ENCODE data around the gene ADAMTSL1. TPM values are rescaled to one million over a fixed set of nuclear protein-coding genes. Genes with fewer than 3 reads are reported as not detected.

The ADAMTSL1 gene
- total RNA-seq, 1 experiment from 2014 or later: not detected

DNA sequence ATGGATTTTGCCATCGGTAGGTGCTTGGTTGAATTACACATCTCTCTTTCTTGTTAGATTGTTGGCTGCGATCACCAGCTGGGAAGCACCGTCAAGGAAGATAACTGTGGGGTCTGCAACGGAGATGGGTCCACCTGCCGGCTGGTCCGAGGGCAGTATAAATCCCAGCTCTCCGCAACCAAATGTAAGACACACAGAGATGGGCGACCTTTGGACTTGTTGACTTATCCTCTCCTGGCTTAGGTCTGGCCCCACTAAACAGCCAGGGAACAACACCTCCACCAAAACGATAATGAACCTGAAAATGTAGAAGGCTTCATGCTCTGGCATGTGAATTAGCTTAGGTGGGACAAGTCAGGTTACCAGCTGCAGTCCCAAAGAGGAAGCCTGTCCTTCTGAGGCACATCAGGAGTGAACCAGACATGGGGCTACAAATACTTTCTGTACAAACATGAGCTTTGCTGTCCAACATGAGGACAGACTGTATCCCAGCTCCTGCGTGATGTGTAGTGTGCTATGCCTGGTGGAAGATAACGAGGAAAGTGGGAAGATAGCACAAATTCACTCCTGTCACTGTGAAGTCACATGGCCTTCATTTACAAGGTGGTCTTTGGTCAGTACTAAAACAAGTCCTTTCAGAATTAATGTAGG lies 148.4 kb downstream of the ADAMTSL1 start:
- no TSS peak for BruUV-seq (replicated peaks)
- no peak overlapping the region for H3K4me3 Mint-ChIP-seq (ENCODE audit: low read depth, unreplicated experiment)
- H3K9me3 Mint-ChIP-seq (ENCODE audit: low read depth, unreplicated experiment): no peaks in the 10 kb centered on the region
- intact Hi-C loops (cut with micrococcal nuclease; ENCODE audit: unreplicated experiment): no loop called here
- no peak for DNase-seq
- no peaks in the 10 kb centered on the region for H3K4me1 Mint-ChIP-seq (ENCODE audit: low read depth, unreplicated experiment)
- H3K27ac Mint-ChIP-seq (ENCODE audit: unreplicated experiment): no peak overlapping the region
- H3K27me3 Mint-ChIP-seq (ENCODE audit: unreplicated experiment): peaks cover 22% of the 10 kb centered on the region
- no peak for TF ChIP-seq CTCF (IDR thresholded peaks at IDR 0.05; ENCODE audit: unreplicated experiment)
- CTCF ChIA-PET: no interaction called here
- no peaks in the 10 kb centered on the region for H3K36me3 Mint-ChIP-seq (ENCODE audit: insufficient read depth, unreplicated experiment)

- no peak overlapping the region for H3K4me3 Mint-ChIP-seq (ENCODE audit: low read depth, unreplicated experiment)
- TF ChIP-seq CTCF (IDR thresholded peaks at IDR 0.05; ENCODE audit: unreplicated experiment): no peak
- CTCF ChIA-PET: no interaction called here
Measured at GRCh38 chr9:18623221-18624079, 149.5 kb downstream of the ADAMTSL1 start.

DNA sequence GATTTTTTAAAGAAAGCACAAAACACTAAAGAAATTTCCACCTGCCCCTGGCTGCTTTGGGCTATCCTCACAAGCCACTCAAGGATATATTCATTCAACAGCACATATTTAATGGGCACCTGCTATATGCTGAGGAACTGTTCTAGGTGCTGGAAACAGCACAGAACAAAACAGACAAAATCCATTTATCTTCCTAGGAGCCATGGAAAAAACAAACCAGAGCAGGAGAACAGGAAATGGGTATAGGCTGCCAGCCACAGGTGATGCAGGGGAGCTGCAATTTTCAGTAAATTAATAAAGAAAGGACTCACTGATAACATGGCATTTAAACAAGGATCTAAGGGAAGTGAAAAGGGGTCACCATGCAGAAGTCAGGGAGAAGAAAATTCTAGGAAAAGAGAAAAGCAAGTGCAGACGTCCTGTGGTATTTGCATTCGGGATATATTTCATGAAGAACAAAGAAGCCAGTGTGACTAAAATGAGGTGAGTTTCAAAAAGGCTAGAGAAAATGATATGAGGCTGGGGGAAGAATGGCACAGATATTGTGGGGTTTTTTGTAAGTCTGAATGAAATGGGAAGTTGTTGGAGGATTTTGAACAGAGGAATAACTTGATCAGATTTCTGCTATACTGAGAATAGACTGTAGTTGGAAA lies 152.2 kb downstream of the ADAMTSL1 start:
- Mint-ChIP-seq H3K27ac (ENCODE audit: unreplicated experiment) (no peak overlapping the region), H3K36me3 (ENCODE audit: insufficient read depth, unreplicated experiment) (no peaks in the 10 kb centered on the region), H3K9me3 (ENCODE audit: low read depth, unreplicated experiment) (no peaks in the 10 kb centered on the region), H3K27me3 (ENCODE audit: unreplicated experiment) (peaks cover 35% of the 10 kb centered on the region), H3K4me1 (ENCODE audit: low read depth, unreplicated experiment) (no peaks in the 10 kb centered on the region), H3K4me3 (ENCODE audit: low read depth, unreplicated experiment) (no peak overlapping the region)
- DNase-seq: no peak
- TF ChIP-seq CTCF (IDR thresholded peaks at IDR 0.05; ENCODE audit: unreplicated experiment): no peak
- intact Hi-C loops (cut with micrococcal nuclease; ENCODE audit: unreplicated experiment): no loop called here
- CTCF ChIA-PET: no interaction called here
- no TSS peak for BruUV-seq (replicated peaks)

More at GRCh38 chr9:18623221-18624079, 149.5 kb downstream of the ADAMTSL1 start:
- no TSS peak for BruUV-seq (replicated peaks)
- H3K27me3 Mint-ChIP-seq (ENCODE audit: unreplicated experiment): peaks cover 27% of the 10 kb centered on the region
- H3K4me1 Mint-ChIP-seq (ENCODE audit: low read depth, unreplicated experiment): no peaks in the 10 kb centered on the region
- H3K36me3 Mint-ChIP-seq (ENCODE audit: insufficient read depth, unreplicated experiment): no peaks in the 10 kb centered on the region
- H3K27ac Mint-ChIP-seq (ENCODE audit: unreplicated experiment): no peak overlapping the region
- intact Hi-C loops (cut with micrococcal nuclease; ENCODE audit: unreplicated experiment): no loop called here
- no peaks in the 10 kb centered on the region for H3K9me3 Mint-ChIP-seq (ENCODE audit: low read depth, unreplicated experiment)
- DNase-seq: no peak

DNA sequence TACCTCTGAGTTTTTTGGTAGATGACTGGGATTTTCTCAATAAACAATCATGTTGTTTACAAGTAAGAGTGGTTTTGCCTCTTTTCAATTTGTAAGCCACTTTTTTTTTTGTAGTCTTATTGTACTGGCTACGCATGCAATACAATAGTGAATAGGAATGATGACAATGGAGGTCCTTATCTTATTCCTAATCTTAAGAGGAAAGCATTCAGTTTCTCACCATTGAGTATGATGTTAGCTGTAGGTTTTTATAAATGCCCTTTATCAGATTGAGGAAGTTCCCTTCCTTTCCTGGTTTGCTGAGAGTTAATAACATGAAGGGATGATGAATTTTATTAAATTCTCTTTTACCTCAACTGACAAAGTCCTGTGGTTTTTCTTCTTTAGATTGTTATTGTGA lies 155.2 kb downstream of the ADAMTSL1 start:
- H3K4me1 Mint-ChIP-seq (ENCODE audit: low read depth, unreplicated experiment): peaks cover 7% of the 10 kb centered on the region
- no peak overlapping the region for H3K4me3 Mint-ChIP-seq (ENCODE audit: low read depth, unreplicated experiment)
- CTCF ChIA-PET: no interaction called here
- no peaks in the 10 kb centered on the region for H3K9me3 Mint-ChIP-seq (ENCODE audit: low read depth, unreplicated experiment)
- TF ChIP-seq CTCF (IDR thresholded peaks at IDR 0.05; ENCODE audit: unreplicated experiment): no peak
- no peak for DNase-seq
- peaks cover 13% of the 10 kb centered on the region for H3K27me3 Mint-ChIP-seq (ENCODE audit: unreplicated experiment)
- no peaks in the 10 kb centered on the region for H3K36me3 Mint-ChIP-seq (ENCODE audit: insufficient read depth, unreplicated experiment)
- no peak overlapping the region for H3K27ac Mint-ChIP-seq (ENCODE audit: unreplicated experiment)
- intact Hi-C loops (cut with micrococcal nuclease; ENCODE audit: unreplicated experiment): no loop called here
- no TSS peak for BruUV-seq (replicated peaks)
